ENCODE results near the gene NFKBIA.
A peak's percentile ranks its signal among the peaks of the same experiment; 100 is the strongest.

Gene NFKBIA

GRCh38 chr14:35403114-35403602 lies 1.4 kb downstream of the NFKBIA start:
- peak overlapping the region; percentile 88 for H3K9ac ChIP-seq (ENCODE audit: low read length)
- H3K27me3 ChIP-seq (ENCODE audit: insufficient read depth, low read length), result no peaks in the 10 kb centered on the region
- no peaks in the 10 kb centered on the region for H3K79me2 ChIP-seq (ENCODE audit: insufficient read depth, low read length)
- H3K9me2 ChIP-seq (ENCODE audit: low read depth, low read length), result no peaks in the 10 kb centered on the region
- no peak for TF ChIP-seq EZH2 (IDR thresholded peaks at IDR 0.05; ENCODE audit: borderline replicate concordance, low read length)
- TF ChIP-seq, protein P1, sequence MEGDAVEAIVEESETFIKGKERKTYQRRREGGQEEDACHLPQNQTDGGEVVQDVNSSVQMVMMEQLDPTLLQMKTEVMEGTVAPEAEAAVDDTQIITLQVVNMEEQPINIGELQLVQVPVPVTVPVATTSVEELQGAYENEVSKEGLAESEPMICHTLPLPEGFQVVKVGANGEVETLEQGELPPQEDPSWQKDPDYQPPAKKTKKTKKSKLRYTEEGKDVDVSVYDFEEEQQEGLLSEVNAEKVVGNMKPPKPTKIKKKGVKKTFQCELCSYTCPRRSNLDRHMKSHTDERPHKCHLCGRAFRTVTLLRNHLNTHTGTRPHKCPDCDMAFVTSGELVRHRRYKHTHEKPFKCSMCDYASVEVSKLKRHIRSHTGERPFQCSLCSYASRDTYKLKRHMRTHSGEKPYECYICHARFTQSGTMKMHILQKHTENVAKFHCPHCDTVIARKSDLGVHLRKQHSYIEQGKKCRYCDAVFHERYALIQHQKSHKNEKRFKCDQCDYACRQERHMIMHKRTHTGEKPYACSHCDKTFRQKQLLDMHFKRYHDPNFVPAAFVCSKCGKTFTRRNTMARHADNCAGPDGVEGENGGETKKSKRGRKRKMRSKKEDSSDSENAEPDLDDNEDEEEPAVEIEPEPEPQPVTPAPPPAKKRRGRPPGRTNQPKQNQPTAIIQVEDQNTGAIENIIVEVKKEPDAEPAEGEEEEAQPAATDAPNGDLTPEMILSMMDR (IDR thresholded peaks at IDR 0.05; ENCODE audit: low read length), result no peak
- H3K4me2 ChIP-seq (ENCODE audit: low read length), result peak overlapping the region; percentile 97
- H4K20me1 ChIP-seq (ENCODE audit: insufficient read depth, low read length), result no peaks in the 10 kb centered on the region
- H2AFZ ChIP-seq (ENCODE audit: low read length), result no peak overlapping the region
- H3K4me1 ChIP-seq (ENCODE audit: insufficient read depth, low read length, severe bottlenecking), result peaks cover 52% of the 10 kb centered on the region
- peaks cover 44% of the 10 kb centered on the region for H3K36me3 ChIP-seq (ENCODE audit: insufficient read depth, low read length)
- H3K4me3 ChIP-seq (ENCODE audit: low read depth, low read length, poor library complexity, severe bottlenecking), result peak overlapping the region; percentile 91
- no peaks in the 10 kb centered on the region for H3K9me3 ChIP-seq (ENCODE audit: low read length)
- H3K27ac ChIP-seq (ENCODE audit: low read depth, low read length, poor library complexity, severe bottlenecking), result peak overlapping the region; percentile 80
- no peaks in the 10 kb centered on the region for H3F3A ChIP-seq (ENCODE audit: insufficient read depth, low read length)

- Histone ChIP-seq H3K4me3 (ENCODE audit: low read depth, low read length, poor library complexity, severe bottlenecking) (peak overlapping the region; percentile 91), H2AFZ (ENCODE audit: low read length) (no peak overlapping the region)
Observed at GRCh38 chr14:35402323-35403113, 2.0 kb downstream of the NFKBIA start.

GRCh38 chr14:35401422-35402265 lies 2.9 kb downstream of the NFKBIA start:
- peaks cover 44% of the 10 kb centered on the region for H3K36me3 ChIP-seq (ENCODE audit: insufficient read depth, low read length)
- H2AFZ ChIP-seq (ENCODE audit: low read length), result no peak overlapping the region
- no peaks in the 10 kb centered on the region for H3F3A ChIP-seq (ENCODE audit: insufficient read depth, low read length)
- H3K9me2 ChIP-seq (ENCODE audit: low read depth, low read length), result no peaks in the 10 kb centered on the region
- no peaks in the 10 kb centered on the region for H3K27me3 ChIP-seq (ENCODE audit: insufficient read depth, low read length)
- H3K79me2 ChIP-seq (ENCODE audit: insufficient read depth, low read length), result no peaks in the 10 kb centered on the region
- H3K4me1 ChIP-seq (ENCODE audit: insufficient read depth, low read length, severe bottlenecking), result peaks cover 50% of the 10 kb centered on the region
- no peak overlapping the region; the same call in 1 of the 2 replicates for H3K9ac ChIP-seq (ENCODE audit: low read length)
- TF ChIP-seq, protein P1 (IDR thresholded peaks at IDR 0.05; ENCODE audit: low read length), result no peak
- no peak for TF ChIP-seq EZH2 (IDR thresholded peaks at IDR 0.05; ENCODE audit: borderline replicate concordance, low read length)
- H4K20me1 ChIP-seq (ENCODE audit: insufficient read depth, low read length), result no peaks in the 10 kb centered on the region
- no peaks in the 10 kb centered on the region for H3K9me3 ChIP-seq (ENCODE audit: low read length)
- H3K4me2 ChIP-seq (ENCODE audit: low read length), result peak overlapping the region; percentile 97; the same call in 1 of the 2 replicates
- peak overlapping the region; percentile 91 for H3K4me3 ChIP-seq (ENCODE audit: low read depth, low read length, poor library complexity, severe bottlenecking)
- H3K27ac ChIP-seq (ENCODE audit: low read depth, low read length, poor library complexity, severe bottlenecking), result no peak overlapping the region

More at GRCh38 chr14:35402323-35403113, 2.0 kb downstream of the NFKBIA start:
- Histone ChIP-seq H3K36me3 (ENCODE audit: insufficient read depth, low read length) (peaks cover 44% of the 10 kb centered on the region), H3K27ac (ENCODE audit: low read depth, low read length, poor library complexity, severe bottlenecking) (peak overlapping the region; percentile 80), H3K27me3 (ENCODE audit: insufficient read depth, low read length) (no peaks in the 10 kb centered on the region), H3F3A (ENCODE audit: insufficient read depth, low read length) (no peaks in the 10 kb centered on the region), H3K9ac (ENCODE audit: low read length) (peak overlapping the region; percentile 88), H3K9me3 (ENCODE audit: low read length) (no peaks in the 10 kb centered on the region), H3K79me2 (ENCODE audit: insufficient read depth, low read length) (no peaks in the 10 kb centered on the region), H3K4me1 (ENCODE audit: insufficient read depth, low read length, severe bottlenecking) (peaks cover 52% of the 10 kb centered on the region), H4K20me1 (ENCODE audit: insufficient read depth, low read length) (no peaks in the 10 kb centered on the region), H3K4me2 (ENCODE audit: low read length) (peak overlapping the region; percentile 97), H3K9me2 (ENCODE audit: low read depth, low read length) (no peaks in the 10 kb centered on the region)
- TF ChIP-seq EZH2 (IDR thresholded peaks at IDR 0.05; ENCODE audit: borderline replicate concordance, low read length), result no peak
- TF ChIP-seq, protein P1 (IDR thresholded peaks at IDR 0.05; ENCODE audit: low read length), result no peak

Data from OCI-LY1 (cell line).